SW 1271 (cell line): Measurements from ENCODE around the gene SORCS2.

ENCODE experiments used
- DNase-seq, 2 experiments: peaks; one replicate each; lab custom pipeline; 2025; lab: John Stamatoyannopoulos, UW

SORCS2 gene

GRCh38 chr4:7510538-7510937, 318.2 kb downstream of the SORCS2 start:
- no peak for DNase-seq

DNA sequence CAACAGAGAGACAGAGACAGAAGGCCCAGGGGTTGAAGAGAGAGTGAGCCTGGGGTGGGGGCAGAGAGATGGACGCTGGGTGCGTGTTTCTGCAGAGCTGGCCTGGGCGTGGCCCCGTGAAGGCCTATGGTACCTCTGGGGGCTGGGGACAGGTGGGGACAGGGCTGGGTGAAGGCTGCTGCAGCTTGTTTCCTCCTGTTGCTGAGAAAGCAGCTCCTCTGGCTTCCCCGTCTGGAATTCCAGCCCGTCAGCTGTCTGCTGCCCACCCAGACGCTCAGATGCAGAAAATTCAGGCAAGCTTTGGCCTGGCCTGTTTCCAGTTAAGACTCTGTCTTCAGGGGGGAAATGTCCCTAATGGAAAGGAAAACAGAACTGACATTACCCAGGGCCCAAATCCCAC, 319.2 kb downstream of the SORCS2 start:
- no peak for DNase-seq

DNA sequence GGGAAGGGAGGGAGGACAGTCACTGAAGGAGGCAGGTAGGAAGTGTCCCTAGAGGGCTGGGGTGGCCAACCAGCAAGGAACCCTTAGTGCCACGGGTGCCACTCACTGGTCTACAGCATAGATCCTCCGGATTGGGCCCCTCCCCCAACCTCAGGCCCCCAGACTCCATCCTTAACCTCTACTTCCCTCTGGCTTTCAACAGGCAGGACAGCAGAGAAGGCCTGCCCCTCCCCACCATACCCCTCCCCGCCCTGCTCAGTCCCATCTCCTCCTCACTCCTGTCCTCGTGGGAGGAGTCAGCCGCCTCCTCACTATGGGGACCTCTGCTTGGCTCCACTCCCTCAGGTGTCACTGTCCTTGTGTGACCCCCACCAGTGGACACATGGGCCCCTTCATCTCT, 320.1 kb downstream of the SORCS2 start:
- no peak for DNase-seq

DNA sequence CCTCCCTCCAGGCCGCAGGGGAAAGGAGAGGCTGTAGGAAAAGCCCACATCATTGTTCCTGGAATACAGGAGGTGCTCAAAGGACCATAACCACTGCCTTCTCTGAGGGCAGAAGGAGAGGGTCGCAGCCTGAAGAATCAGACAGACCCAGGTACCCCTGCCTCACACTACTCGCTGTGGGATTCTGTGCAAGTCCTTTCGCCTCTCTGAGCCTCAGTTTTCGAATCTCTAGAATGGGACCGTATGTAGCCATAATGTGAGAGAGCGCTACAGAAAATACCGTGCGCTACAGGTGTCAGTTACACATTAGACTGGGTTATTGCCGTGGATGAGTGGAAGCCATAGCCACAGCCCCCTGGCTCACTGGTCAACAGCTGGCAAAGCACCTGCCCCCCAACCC, 320.6 kb downstream of the SORCS2 start:
- no peak for DNase-seq

- no peak for DNase-seq
Observed at GRCh38 chr4:7513671-7514070, 321.3 kb downstream of the SORCS2 start.

DNA sequence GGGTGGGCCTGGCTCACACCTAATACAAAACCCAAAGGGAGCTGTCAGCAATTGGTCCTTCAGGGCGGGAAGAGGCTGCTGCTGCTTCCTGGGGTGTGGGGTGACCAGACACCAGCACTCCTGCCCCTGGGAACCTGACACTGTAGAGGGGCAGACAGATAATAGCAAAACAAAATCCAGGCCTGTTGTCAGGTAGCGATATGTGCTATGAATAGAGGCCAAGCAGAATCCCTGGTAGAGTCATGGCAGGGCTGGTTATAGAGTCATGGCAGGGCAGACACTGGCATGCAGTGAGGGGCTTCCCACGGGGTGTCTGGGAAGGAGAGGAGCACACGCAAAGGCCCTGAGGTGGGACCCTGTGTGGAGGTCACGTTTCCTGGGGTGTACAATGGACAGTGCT, 321.9 kb downstream of the SORCS2 start:
- no peak for DNase-seq

DNA sequence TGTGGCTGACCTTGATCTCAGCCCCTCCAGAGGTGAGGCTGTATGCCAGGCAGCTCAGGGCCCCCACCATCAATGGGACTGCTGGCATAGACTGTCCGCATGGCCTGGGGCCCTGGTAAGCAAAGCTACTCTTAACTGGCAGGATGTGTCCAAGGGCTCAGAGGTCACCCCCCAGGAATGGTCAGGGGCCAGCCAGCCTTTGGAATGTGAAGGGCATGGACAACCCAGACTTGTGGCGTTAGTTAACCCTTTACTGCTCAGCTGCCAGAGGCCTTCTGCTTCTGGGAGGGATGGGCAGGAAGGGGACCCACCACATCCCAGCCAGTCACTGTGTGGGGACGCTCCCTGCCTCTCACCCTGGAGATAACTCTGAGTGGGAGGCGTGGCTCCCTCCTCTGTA, 322.5 kb downstream of the SORCS2 start:
- no peak for DNase-seq

DNA sequence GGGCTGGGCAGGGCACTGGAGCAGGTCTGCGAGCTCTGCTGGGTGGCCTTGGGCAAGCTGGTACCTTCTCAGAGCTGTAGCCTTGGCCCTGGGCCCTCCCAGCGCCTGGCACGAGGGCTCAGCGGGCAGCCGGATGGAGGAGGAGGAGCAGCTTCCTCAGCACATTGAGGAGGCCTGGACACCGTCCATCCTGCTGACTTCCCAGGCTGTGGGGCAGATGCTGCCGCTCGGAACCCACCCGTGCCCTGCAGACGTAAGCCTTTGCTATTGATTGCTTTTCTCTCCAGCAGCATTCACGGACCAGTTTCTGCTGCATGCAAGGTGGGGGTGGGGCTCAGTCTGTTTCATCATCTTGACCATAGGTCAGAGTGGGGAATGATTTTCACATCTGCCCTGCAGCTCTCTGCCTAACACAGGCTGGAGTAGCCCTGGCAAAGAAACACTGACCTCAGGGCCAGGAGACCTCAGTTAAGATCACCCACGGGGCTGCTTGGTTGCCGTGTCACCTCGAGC, 323.1 kb downstream of the SORCS2 start:
- DNase-seq = no peak

GRCh38 chr4:7516096-7516772, 323.9 kb downstream of the SORCS2 start:
- DNase-seq = no peak

DNA sequence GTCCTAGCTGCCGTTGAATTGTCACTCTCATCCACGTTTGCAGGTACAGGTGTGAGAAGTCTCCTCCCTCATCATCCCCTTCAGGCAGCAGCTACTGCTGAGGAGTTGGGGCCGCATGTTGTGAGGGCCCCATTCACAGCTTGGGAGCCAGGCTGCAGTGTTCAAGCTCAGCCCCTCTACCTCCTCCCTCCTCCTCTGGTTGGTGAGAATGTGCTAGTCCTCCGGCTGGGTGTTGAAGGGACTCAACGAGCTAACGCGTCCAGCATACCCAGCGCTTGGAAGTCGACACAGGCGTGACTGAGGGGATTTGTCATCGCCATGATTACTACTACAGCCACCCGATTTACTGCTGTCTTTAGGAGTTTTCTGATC, 324.4 kb downstream of the SORCS2 start:
- DNase-seq = no peak

DNA sequence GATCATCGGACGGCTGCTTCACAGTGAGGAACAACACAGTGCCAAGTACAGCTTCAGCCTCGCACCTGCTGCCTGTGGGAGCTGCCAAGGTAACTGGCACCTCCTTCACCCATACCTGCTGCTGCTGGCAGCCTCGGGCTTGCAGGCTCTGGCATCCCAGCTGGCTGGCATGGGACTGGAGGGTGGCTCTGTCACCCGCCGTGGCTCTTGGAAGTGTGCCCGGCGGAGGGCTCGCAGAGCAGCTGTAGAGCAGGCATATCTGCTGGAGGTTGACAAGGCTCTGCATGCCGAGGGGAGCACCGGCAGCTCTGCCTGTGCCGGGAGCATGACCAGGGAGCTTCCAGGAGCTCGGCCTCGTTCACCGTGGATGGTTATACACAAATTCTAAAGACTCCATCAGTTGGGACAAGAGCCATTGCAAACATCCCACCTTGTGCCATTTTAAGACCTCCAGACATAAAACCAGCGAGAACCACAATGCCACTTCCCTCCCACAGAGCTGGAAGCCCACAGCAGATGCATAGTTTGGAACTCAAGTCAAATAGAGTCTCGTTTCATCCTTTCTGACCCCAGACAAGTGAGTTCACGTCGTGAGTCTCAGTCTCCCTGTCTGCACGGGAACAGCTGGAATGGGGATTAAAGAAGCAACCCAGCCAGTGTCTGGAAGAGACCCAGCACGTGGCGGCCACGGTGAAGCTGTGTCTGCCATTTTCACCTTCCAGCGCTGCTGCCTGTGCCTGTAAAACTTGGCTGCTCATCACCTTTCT, 326.7 kb downstream of the SORCS2 start:
- DNase-seq = no peak

GRCh38 chr4:7519638-7520376, 327.5 kb downstream of the SORCS2 start:
- no peak for DNase-seq

DNA sequence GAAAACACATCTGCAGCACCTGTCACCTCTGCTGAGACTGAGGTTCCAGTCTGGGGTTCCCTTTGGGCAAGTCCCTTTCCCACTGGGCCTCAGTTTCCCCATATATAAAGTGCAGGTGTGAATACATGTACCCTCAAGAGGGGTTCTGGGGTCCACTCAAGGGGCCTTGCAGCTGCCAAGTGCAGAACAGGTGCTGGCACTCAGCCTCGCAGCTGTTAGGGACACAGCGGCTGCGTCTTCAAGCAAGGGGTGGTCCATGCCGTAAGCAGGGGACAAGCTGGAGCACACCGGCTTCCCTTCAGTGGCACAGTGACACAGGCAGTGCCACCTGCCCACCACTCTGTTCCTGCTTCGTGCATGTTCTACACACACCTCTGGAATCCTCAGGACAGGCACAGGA, 329.3 kb downstream of the SORCS2 start:
- DNase-seq = no peak

- no peak for DNase-seq
Observed at GRCh38 chr4:7522452-7523220, 330.3 kb downstream of the SORCS2 start.

DNA sequence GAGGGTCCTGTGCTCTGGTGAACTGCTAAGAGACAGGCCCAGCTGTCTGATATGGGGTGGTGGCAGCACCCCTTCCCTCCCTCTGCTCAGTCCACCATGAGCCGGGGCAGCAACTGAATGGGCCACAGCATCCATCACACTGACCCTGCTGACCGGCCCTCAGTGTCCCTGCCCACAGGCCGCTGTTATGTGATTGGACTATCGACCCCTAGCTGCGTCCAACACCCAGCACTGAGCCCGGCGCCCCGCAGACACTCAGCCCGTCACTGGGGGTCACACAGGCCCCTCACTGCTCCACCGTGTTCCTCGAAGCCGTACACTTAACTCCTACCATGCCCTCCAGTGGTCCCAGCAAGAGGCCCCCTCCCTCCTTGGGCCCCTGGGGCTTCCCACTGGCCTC, 331.2 kb downstream of the SORCS2 start:
- DNase-seq = no peak

- no peak for DNase-seq
Observed at GRCh38 chr4:7524064-7524682, 331.8 kb downstream of the SORCS2 start.

DNA sequence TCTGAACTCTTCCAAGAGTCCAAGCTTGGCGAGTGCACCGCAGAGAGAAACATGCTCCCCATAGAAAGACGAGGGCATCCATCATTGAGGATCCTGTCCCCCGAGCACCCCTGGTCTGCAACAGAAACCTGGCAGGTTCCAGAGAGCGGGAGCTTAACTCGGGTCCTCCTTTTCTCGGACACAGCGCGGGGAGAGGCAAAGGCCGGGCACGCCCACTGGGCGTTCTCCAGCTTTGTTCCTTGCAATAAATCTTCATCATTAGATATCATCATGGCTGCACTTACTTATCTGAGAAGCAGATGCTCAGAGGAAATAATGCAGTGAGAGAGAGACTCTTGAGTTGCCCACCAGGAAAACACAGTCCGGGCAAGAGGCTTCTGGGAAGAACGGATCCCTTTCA, 332.5 kb downstream of the SORCS2 start:
- no peak for DNase-seq

DNA sequence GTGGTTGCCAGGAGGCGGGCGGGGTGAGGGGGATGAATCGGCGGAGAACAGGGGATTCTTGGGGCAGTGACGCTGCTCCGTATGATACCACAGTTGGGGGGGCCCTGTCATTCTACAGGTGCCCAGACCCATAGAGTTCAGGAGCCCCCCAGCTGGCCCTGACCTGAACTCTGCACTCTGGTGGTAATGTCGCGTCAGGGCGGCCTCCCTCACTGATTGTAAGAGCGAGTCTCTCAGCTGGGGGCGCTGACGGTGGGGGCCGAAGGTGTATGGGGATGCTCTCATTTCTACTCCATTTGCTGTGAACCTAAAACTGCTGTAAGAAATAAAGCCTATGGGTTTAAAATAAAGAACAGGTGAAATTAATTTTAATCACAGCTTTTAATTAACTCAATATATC, 334.2 kb downstream of the SORCS2 start:
- no peak for DNase-seq

DNA sequence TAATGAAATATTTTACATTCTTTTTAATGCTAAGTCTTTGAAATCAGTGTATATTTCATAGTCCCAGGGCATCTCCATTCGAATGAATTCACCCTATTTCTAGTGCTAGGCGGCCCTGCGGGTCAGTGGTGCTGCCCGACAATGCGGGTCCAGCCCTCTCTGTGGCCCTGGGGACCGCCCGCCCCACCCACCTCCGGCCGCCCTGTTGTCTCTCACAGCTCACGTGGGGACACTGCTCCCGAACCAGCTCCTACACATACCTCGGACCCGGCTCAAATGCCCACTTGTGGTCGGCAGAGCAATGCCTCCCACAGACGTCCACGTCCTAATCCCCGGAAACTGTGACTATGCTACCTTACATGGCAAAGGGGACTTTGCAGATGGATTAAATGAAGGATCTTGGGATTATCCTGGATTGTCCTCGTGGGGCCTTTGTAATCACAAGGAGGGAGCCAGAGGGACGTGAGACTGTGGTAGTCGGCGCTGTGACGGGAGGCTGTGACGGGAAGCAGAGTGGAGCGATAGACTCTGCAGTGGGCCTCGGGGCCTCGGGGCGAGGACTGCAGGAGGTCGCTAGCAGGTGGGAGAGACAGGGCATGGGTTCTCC, 334.7 kb downstream of the SORCS2 start:
- no peak for DNase-seq

DNA sequence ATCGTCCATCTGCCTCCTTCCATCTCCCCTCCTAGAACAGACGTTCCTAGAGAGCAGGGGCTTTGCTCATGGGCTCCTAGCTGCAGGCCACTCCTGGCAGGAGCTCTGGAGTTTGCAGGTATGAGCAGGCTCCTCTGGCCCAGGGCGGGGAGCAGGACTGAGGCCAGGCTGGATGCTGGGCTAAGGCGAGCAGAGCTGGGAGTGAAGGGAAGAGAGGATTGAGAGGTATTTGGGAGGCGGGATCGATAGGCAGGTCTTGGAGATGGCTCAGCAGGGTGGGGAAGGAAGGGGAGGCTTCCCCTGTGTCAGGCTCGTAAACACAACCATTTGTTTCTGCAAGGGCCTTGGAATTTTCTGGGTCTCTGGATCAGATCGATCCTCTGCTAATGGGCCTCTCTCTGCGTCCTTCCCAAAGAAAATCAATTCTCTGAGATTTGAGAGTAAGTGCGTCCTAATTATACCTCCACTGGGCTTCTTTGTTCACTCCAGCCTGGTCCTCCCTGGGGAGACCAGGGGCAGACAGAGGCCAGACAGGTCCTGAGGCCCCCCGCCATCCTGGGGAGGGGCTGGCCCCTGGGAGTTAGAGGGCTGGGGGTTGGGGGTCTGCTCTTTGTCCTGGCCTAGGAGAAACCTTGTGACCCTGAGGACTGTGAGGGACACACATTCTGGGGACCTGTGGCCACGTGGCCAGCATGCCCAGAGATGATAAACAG, 337.2 kb downstream of the SORCS2 start:
- DNase-seq = no peak

DNA sequence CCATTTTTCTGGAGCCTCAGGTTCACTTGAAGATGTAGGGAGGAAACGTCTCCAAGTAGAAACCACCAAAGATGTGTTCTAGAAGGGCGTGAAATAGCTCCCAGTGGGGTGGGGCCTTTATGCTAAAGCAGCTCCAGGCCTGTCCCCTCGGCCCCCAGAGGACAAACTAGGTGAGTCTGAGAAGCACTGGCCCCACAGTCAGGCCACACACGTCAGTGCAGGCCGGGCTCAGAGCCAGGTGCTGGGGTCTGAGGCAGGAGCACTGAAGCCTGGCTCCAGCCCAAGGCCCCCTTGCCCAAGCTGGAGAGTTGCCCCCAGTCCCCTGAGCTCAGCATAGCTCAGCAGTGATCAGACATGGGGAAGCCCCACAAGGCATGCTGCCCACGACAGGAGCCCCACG, 337.7 kb downstream of the SORCS2 start:
- DNase-seq = no peak
